Activated T-helper 2 cell treated with anti-CD3 and anti-CD28 coated beads, Interferon-gamma antibody, Interleukin-2, Interleukin-4, amounts not matched to agents 10 μg/mL and 5 μg/mL and 100 μg/mL, durations not matched to agents 14 hours and 24 hours and 36 hours (primary cell): ENCODE measurements around the gene DDX52. TPM values are rescaled to one million over a fixed set of nuclear protein-coding genes. Genes with fewer than 3 reads are reported as not detected.

Experiments
- DNase-seq: peaks from one replicate; pipeline ENCODE4 v3.0.0; 2021; ENCODE audit warnings: low spot score
- H3K27ac Mint-ChIP-seq: one replicate; pipeline ENCODE4 v1.8.0; 2021; ENCODE audit warnings: mixed read lengths
- H3K27me3 Mint-ChIP-seq: one replicate; pipeline ENCODE4 v1.8.0; 2021; ENCODE audit warnings: low read depth, mixed read lengths
- H3K36me3 Mint-ChIP-seq: one replicate; pipeline ENCODE4 v1.8.0; 2021; ENCODE audit warnings: low read depth, mixed read lengths
- H3K4me1 Mint-ChIP-seq: one replicate; pipeline ENCODE4 v1.8.0; 2021; ENCODE audit warnings: low read depth, mixed read lengths
- H3K4me3 Mint-ChIP-seq: one replicate; pipeline ENCODE4 v1.8.0; 2021; ENCODE audit warnings: low read depth, mild to moderate bottlenecking, moderate library complexity, mixed read lengths
- H3K9me3 Mint-ChIP-seq: one replicate; pipeline ENCODE4 v1.8.0; 2021; ENCODE audit warnings: mixed read lengths
- intact Hi-C: fragments of 100-400 bp; cut with micrococcal nuclease; formaldehyde crosslinking; loops from one replicate; pipeline ENCODE4 v1.15.1; 2023
- total RNA-seq: library from RNA; stranded (reverse); gene quantifications from 2 replicates; pipeline ENCODE4 v1.2.3, GENCODE V29; 2022

DDX52 gene
- total RNA-seq, 1 donor from 2014 or later, result 43.4 TPM

DNA sequence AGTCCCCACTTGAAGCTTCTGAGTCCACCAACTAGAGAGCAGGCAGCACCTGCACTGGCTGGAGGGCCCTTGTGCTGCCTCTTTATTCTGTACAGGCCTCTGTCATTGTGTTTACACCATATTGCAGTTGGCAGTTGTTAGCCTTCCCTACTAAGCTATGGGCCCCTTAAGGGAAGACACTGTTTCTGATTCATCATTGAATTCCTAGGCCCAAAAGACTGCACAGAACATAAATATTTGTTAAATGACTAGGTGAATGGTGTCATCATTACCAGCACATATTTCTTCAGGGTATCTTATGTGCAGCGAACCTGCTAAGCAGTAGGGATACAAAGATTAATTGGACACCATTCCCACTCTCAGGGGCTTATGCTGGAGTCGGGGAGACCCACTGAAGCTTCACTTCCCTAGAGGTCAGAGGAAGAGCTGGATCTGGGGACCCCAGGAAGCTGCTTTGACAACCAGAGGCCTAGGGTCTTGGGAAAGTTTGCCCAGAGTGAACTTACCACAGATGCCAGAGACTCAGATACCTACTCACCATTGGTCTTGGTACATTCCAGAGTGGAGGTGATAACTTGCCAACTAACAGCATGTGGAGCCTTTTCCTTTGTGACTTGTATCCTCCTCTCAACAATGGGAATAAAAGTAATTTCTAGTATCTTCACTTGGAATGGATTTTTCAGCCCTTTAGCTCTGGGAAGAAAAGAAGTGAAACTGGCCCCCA, 28.7 kb upstream of the DDX52 start:
- peaks cover 10% of the 10 kb centered on the region for H3K27me3 Mint-ChIP-seq
- no peak overlapping the region for H3K27ac Mint-ChIP-seq
- DNase-seq, result no peak
- H3K4me3 Mint-ChIP-seq, result no peak overlapping the region
- no peaks in the 10 kb centered on the region for H3K36me3 Mint-ChIP-seq
- H3K9me3 Mint-ChIP-seq, result no peaks in the 10 kb centered on the region
- no peaks in the 10 kb centered on the region for H3K4me1 Mint-ChIP-seq
- intact Hi-C loops, result no loop called here

DNA sequence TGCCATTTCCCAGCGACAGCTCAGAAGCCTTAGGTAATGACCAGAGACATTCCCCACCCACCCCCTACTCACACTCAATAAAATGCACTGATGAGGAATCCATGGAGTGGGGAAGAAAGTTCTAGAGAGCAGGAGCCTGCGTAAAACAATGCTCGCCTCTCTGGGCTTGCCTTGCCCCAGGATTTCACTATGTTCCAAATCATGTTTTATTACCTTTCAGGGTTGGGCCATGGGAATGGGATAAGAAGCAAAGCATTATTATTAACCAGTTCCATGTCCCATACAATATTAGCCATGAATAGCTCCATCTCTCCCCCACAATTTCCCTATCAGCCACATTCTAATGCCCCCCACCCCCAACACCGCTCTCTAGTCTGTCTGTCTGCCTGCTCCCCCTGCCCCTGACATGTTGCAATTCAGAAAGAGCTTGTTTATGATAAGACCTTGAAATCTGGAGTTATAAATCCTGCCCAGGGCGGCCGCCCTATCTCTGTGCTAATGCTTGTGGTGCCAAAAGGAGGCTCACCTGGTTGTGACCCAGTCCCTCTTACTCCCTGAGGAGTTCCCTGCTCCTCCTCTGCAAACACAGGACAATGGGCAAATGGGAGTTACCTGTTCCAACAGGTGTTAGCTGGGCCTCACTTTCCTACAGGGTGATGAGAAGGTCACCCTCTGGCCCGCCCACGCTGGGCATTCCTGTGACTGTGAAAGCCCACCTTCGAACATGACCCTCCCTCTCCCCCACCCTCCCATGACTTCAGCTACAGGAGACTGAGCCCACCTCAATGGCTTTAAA, 28.0 kb upstream of the DDX52 start:
- Mint-ChIP-seq H3K36me3 (no peaks in the 10 kb centered on the region), H3K27ac (no peak overlapping the region)

DNA sequence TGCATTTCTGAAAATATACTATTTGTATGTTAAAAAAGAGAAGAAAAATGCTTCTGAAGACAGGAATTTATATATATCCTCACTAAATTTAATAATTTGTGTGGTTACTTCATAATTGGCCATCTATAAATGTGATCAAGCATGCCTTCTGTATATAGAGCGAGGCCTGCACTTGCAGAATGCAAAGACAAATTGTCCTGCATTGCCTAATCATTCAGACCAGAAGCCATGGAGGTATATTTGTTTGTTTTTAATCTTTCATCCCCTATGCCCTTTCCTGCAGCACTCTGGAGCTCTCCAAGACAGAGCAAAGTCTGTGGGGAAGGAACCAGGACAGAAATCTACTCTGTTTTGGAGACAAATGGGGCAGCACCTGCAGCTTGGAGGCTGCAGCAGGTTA, 23.8 kb upstream of the DDX52 start:
- H3K27me3 Mint-ChIP-seq, result peaks cover 5% of the 10 kb centered on the region
- no peaks in the 10 kb centered on the region for H3K4me1 Mint-ChIP-seq
- H3K27ac Mint-ChIP-seq, result no peak overlapping the region
- no peaks in the 10 kb centered on the region for H3K36me3 Mint-ChIP-seq
- DNase-seq, result no peak
- intact Hi-C loops, result no loop called here
- no peaks in the 10 kb centered on the region for H3K9me3 Mint-ChIP-seq
- H3K4me3 Mint-ChIP-seq, result no peak overlapping the region

More for the DNA sequence above, 28.0 kb upstream of the DDX52 start:
- no peak for DNase-seq
- no peak overlapping the region for H3K4me3 Mint-ChIP-seq
- intact Hi-C loops, result no loop called here
- no peaks in the 10 kb centered on the region for H3K9me3 Mint-ChIP-seq
- no peaks in the 10 kb centered on the region for H3K4me1 Mint-ChIP-seq
- peaks cover 2% of the 10 kb centered on the region for H3K27me3 Mint-ChIP-seq

DNA sequence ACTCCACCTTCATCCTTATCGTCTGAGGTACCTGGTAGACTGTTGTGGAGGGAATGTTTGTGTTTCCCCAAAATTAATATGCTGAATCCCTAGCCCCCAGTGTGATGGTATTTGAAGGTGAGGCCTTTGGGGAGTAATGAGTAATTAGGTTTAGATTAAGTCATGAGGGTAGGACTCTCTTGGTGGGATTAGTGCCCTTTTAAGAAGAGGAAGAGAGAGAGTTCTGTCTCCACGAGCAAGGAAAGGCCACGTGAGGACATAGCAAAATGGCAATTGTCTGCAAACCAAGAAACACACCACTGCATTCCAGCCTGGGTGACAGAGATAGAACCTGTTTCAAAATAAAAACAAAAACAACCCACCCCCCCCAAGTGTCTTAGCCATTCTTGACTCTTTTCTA, 21.0 kb upstream of the DDX52 start:
- no peak overlapping the region for H3K4me3 Mint-ChIP-seq
- H3K36me3 Mint-ChIP-seq, result no peaks in the 10 kb centered on the region
- no peak overlapping the region for H3K27ac Mint-ChIP-seq
- no peak for DNase-seq
- H3K27me3 Mint-ChIP-seq, result peaks cover 15% of the 10 kb centered on the region
- no peaks in the 10 kb centered on the region for H3K9me3 Mint-ChIP-seq
- H3K4me1 Mint-ChIP-seq, result no peaks in the 10 kb centered on the region
- intact Hi-C loops, result no loop called here

DNA sequence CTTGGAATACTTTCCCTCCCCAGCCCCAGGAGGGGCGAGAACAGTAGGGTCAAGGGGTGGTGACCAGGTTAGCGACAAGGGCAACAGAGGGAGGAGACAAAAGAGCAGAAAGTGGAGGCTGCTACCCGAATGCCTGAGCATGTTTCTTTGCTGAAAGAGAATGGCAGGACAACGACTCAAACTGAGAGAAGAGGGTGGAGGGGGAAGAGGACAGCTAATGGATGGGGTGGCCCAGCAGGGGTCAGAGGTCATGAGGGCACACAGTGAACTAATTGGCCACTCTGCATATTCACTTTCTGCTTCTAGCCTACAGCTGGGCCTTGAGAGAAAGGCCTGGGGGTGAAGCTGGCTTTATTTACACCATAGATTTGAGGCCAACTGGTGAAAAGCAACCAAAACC, 19.1 kb upstream of the DDX52 start:
- no peak overlapping the region for H3K4me3 Mint-ChIP-seq
- H3K4me1 Mint-ChIP-seq, result no peaks in the 10 kb centered on the region
- intact Hi-C loops, result no loop called here
- peaks cover 17% of the 10 kb centered on the region for H3K27me3 Mint-ChIP-seq
- no peaks in the 10 kb centered on the region for H3K36me3 Mint-ChIP-seq
- no peak overlapping the region for H3K27ac Mint-ChIP-seq
- DNase-seq, result no peak
- no peaks in the 10 kb centered on the region for H3K9me3 Mint-ChIP-seq

DNA sequence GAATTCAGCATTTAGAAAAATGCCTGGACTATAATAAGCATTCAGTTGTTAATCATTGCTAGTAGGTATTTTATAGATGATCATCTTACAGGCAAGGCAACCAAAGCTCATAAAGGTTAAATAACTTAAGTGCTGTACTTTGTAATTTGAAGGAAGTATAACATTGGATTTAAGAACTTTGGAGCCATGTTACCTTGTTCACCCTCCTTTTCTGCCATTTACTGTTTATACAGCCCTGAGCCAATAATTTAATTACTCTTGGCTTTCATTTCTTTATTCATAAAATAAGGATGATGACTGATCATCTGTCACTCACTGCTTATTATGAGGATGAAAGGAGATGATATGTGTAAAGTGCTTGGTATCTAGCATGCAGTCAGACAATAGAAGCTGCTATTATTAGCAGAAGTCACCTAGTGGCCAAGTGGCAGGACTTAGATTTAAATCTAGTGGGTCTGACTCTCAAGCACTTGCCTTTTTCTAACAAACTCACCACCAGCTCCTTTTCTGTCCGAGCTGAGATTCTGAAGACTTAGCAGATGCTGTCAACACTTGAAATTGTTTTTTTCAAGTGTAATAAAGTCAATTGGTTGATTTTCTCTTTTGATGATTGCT, 18.3 kb upstream of the DDX52 start:
- intact Hi-C loops, result no loop called here
- no peak for DNase-seq
- Mint-ChIP-seq H3K36me3 (no peaks in the 10 kb centered on the region), H3K4me1 (no peaks in the 10 kb centered on the region), H3K27ac (no peak overlapping the region), H3K4me3 (no peak overlapping the region), H3K27me3 (peaks cover 17% of the 10 kb centered on the region), H3K9me3 (no peaks in the 10 kb centered on the region)

DNA sequence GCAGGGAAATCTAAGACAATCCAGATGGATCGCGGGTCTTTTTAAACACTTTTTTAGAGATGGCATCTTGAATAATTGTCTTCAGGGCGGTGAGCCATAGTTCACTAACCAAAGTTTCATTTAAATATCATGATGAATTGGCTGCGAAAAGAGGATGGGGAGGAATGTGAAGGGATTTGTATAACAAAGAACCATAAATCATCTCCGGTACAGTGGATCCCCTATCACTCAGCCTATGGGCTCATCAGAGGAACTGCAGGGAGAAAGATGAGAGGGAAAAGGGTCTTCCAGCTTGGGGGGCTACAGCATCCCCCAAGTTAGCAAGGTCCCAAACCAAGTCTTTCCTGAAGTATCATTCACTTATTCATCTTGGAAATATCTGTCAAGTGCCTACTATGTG, 16.7 kb upstream of the DDX52 start:
- H3K4me1 Mint-ChIP-seq, result no peaks in the 10 kb centered on the region

DNA sequence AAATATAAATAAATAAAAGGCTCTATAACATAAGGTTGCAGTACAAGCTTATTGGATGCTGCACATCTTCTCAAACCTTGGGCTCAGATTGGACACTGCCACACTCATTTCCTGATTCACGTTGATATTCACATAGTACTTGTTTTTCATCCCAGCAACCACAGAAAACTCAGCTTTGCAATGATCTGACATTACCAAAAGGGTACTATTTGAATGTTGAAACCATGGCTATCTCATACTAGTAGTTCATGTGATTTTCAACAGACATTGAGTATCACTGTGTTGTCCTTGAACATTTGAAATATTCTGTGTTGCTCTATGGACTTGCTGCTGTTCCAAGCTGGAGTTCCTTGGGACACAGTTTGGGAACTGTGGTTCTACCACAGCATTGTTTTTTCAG, 14.0 kb upstream of the DDX52 start:
- intact Hi-C loops, result no loop called here
- no peak overlapping the region for H3K4me3 Mint-ChIP-seq
- peaks cover 20% of the 10 kb centered on the region for H3K27me3 Mint-ChIP-seq
- no peak overlapping the region for H3K27ac Mint-ChIP-seq
- no peaks in the 10 kb centered on the region for H3K9me3 Mint-ChIP-seq
- no peak for DNase-seq
- peaks cover 4% of the 10 kb centered on the region for H3K4me1 Mint-ChIP-seq
- H3K36me3 Mint-ChIP-seq, result no peaks in the 10 kb centered on the region

More for the DNA sequence above, 16.7 kb upstream of the DDX52 start:
- DNase-seq, result no peak
- peaks cover 14% of the 10 kb centered on the region for H3K27me3 Mint-ChIP-seq
- intact Hi-C loops, result no loop called here
- no peak overlapping the region for H3K27ac Mint-ChIP-seq
- no peaks in the 10 kb centered on the region for H3K9me3 Mint-ChIP-seq
- no peaks in the 10 kb centered on the region for H3K36me3 Mint-ChIP-seq
- H3K4me3 Mint-ChIP-seq, result no peak overlapping the region

DNA sequence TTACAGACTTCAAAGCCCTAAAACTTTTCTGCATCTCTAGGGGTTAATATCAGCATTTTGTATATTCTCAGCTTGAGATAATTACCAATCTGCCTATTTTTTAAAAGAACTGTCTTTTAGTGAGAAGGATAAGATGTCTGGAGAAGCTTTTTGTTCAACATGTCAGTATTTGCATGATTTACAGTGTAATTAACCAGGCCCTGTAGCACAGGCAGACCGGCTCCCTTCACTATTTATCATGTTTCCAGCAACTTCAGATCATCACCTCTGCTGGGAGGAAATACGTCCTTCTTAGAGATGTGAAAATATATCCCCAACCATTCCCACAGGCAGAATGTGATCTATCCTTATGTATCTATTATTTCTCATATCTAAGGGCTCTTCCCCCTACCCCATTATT, 8.6 kb upstream of the DDX52 start:
- H3K36me3 Mint-ChIP-seq, result no peaks in the 10 kb centered on the region
- H3K4me1 Mint-ChIP-seq, result peaks cover 12% of the 10 kb centered on the region
- H3K4me3 Mint-ChIP-seq, result no peak overlapping the region
- no peak for DNase-seq
- H3K27ac Mint-ChIP-seq, result no peak overlapping the region
- H3K27me3 Mint-ChIP-seq, result peaks cover 41% of the 10 kb centered on the region
- no peaks in the 10 kb centered on the region for H3K9me3 Mint-ChIP-seq
- intact Hi-C loops, result no loop called here

DNA sequence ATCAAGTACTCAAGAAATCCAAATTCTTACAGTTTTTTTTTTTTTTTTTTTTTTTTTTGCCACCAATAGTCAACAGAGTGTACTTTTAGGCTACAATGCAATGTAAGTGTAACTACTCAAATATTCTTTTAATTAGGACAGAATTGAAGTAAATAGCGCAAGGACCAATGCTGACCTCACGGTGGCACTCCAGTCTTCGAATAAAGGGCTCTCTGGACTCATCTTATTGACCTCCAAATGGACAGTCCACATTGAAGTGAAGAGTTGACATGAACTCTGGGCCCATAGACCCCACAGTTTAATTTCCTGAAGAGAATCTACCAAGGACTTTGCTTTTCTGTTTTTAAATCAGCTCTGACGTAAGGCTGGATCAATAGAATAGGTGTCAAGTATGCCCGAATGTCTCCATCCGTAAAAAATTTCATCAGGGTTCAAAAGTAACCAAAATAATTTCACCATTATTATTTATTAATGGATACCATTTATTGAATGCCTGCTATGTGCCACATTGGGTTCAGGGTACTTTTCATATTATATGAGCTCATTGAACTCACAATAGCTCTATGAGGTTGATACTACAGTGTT, 7.3 kb upstream of the DDX52 start:
- no peaks in the 10 kb centered on the region for H3K36me3 Mint-ChIP-seq
- no peak overlapping the region for H3K27ac Mint-ChIP-seq
- intact Hi-C loops, result no loop called here
- no peak overlapping the region for H3K4me3 Mint-ChIP-seq
- H3K27me3 Mint-ChIP-seq, result peaks cover 54% of the 10 kb centered on the region
- H3K4me1 Mint-ChIP-seq, result peaks cover 12% of the 10 kb centered on the region
- no peaks in the 10 kb centered on the region for H3K9me3 Mint-ChIP-seq
- no peak for DNase-seq

DNA sequence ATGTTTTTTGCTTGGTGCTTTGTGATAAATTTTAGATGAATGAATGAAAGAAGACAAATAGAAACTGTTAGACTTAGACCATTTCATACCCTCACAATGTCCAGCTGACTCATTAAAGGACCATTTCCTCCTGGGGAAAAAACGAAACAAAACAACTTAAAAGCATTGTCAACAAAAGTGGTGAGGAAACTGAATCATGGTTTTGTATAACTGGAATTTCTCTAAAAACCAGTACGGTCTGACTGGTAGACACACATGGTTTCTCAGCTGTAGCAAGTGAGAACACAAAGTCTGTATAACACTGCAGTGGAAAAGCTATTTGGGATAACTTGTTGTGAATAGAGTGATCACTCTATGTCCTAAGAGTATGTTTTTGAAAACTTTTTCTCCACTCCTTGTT, 5.3 kb upstream of the DDX52 start:
- no peaks in the 10 kb centered on the region for H3K9me3 Mint-ChIP-seq
- no peaks in the 10 kb centered on the region for H3K36me3 Mint-ChIP-seq
- H3K27ac Mint-ChIP-seq, result no peak overlapping the region
- no peak for DNase-seq
- intact Hi-C loops, result loop anchor here (5.0 kb wide), 1 partner anchor 144 kb away; no protein-coding TSS in a partner anchor
- H3K4me3 Mint-ChIP-seq, result no peak overlapping the region
- peaks cover 68% of the 10 kb centered on the region for H3K27me3 Mint-ChIP-seq
- peaks cover 17% of the 10 kb centered on the region for H3K4me1 Mint-ChIP-seq

DNA sequence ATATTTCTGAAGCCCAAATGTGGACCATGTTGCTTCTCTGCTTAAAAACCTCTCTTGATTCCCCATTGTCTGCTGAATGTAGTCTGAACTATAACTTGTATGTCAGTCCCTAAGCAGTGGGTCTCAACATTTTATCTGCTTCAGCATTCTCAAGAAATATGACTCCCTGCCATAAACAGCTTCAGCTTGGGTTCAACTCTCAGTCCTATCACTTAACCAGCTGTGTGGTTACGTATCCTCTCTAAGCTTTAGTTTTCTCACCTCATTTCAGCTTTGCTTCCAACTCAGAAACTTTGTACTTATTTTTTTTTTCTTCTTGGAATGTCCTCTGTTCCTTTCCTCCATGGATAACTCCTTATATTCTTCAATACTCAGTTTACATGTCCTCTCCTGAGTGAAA, 4.6 kb upstream of the DDX52 start:
- intact Hi-C loops, result loop anchor here (5.0 kb wide), 1 partner anchor 144 kb away; no protein-coding TSS in a partner anchor
- H3K27me3 Mint-ChIP-seq, result peaks cover 64% of the 10 kb centered on the region
- H3K4me1 Mint-ChIP-seq, result peaks cover 13% of the 10 kb centered on the region
- peaks cover 1% of the 10 kb centered on the region for H3K36me3 Mint-ChIP-seq
- no peak overlapping the region for H3K4me3 Mint-ChIP-seq
- no peaks in the 10 kb centered on the region for H3K9me3 Mint-ChIP-seq
- no peak for DNase-seq
- H3K27ac Mint-ChIP-seq, result no peak overlapping the region
